Measurements from ENCODE around the gene DTNA. TPM values are rescaled to one million over a fixed set of nuclear protein-coding genes. Genes with fewer than 3 reads are reported as not detected.

The DTNA gene
- total RNA-seq, 1 experiment from 2014 or later: 9.6 TPM

GRCh38 chr18:34704823-34705222 lies 5.3 kb upstream of the DTNA start:
- no peaks in the 10 kb centered on the region for H3K79me2 ChIP-seq (ENCODE audit: insufficient read depth, low read length)
- RAD21 ChIA-PET (ENCODE audit: low non-redundant PET in 1 of 2, low total read pairs in 2 of 2, uncharacterized antibody in 2 of 2, unreplicated experiment in 2 of 2): no interaction called here
- no peaks in the 10 kb centered on the region for H4K20me1 ChIP-seq (ENCODE audit: insufficient read depth)
- no peak overlapping the region for H3K4me2 ChIP-seq (ENCODE audit: low read length)
- H3K4me1 ChIP-seq (ENCODE audit: control insufficient read depth in 1 of 2, insufficient read depth in 2 of 2, low read length in 2 of 2): peaks cover 16 to 19% of the 10 kb centered on the region in 2 experiments
- DNase-seq (ENCODE audit: low read depth, low spot score): no peak
- H2AFZ ChIP-seq (ENCODE audit: low read depth, low read length, poor library complexity, severe bottlenecking): no peak overlapping the region
- H3K27ac ChIP-seq (ENCODE audit: low read depth, low read length): no peak overlapping the region
- H3K9me3 ChIP-seq (ENCODE audit: control insufficient read depth in 1 of 2, insufficient read depth in 1 of 2, low read depth in 1 of 2, low read length in 2 of 2): no peaks in the 10 kb centered on the region
- H3K9me2 ChIP-seq (ENCODE audit: insufficient read depth): no peaks in the 10 kb centered on the region
- POLR2A ChIA-PET: no interaction called here
- CTCF ChIA-PET: no interaction called here
- H3K36me3 ChIP-seq (ENCODE audit: control insufficient read depth in 1 of 2, insufficient read depth in 2 of 2, low read length in 2 of 2): no peaks in the 10 kb centered on the region
- no peak for ATAC-seq
- H3K9ac ChIP-seq (ENCODE audit: low read length): no peak overlapping the region
- no peaks in the 10 kb centered on the region for H3K27me3 ChIP-seq (ENCODE audit: insufficient read depth, low read length)
- BruUV-seq (replicated peaks): no TSS peak
- intact Hi-C loops (cut with micrococcal nuclease): no loop called here
- TF ChIP-seq ZFX (IDR thresholded peaks at IDR 0.05): no peak
- no peak for TF ChIP-seq ELF1 (IDR thresholded peaks at IDR 0.05; ENCODE audit: borderline replicate concordance, low read depth)
- TF ChIP-seq SP1 (IDR thresholded peaks at IDR 0.05; ENCODE audit: low read depth): no peak
- no peak for TF ChIP-seq POLR2AphosphoS5 (IDR thresholded peaks at IDR 0.05; ENCODE audit: low read depth, low read length)
- no peak for TF ChIP-seq JUND (IDR thresholded peaks at IDR 0.05)
- TF ChIP-seq EGR1 (IDR thresholded peaks at IDR 0.05; ENCODE audit: low read depth): no peak
- TF ChIP-seq ZNF274 (IDR thresholded peaks at IDR 0.05; ENCODE audit: low read depth, low read length): no peak
- TF ChIP-seq SIN3A (IDR thresholded peaks at IDR 0.05; ENCODE audit: low read depth): no peak
- TF ChIP-seq, protein P1, sequence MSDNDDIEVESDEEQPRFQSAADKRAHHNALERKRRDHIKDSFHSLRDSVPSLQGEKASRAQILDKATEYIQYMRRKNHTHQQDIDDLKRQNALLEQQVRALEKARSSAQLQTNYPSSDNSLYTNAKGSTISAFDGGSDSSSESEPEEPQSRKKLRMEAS (IDR thresholded peaks at IDR 0.05): no peak
- TF ChIP-seq POLR2A (IDR thresholded peaks at IDR 0.05; ENCODE audit: borderline replicate concordance, extremely low read depth, insufficient read depth, insufficient read length): no peak
- TF ChIP-seq CEBPB (IDR thresholded peaks at IDR 0.05; ENCODE audit: low read depth): no peak
- no peak for TF ChIP-seq FOSL1 (IDR thresholded peaks at IDR 0.05; ENCODE audit: low read depth)
- TF ChIP-seq TCF7L2 (IDR thresholded peaks at IDR 0.05; ENCODE audit: borderline replicate concordance, extremely low read depth, insufficient read depth, insufficient read length): no peak
- TF ChIP-seq CBX3 (IDR thresholded peaks at IDR 0.05; ENCODE audit: low read depth): no peak
- TF ChIP-seq SRF (IDR thresholded peaks at IDR 0.05; ENCODE audit: low read depth): no peak
- TF ChIP-seq, protein P2, sequence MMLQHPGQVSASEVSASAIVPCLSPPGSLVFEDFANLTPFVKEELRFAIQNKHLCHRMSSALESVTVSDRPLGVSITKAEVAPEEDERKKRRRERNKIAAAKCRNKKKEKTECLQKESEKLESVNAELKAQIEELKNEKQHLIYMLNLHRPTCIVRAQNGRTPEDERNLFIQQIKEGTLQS (IDR thresholded peaks at IDR 0.05): no peak
- TF ChIP-seq EZH2 (IDR thresholded peaks at IDR 0.05): no peak
- no peak overlapping the region for H3K4me3 ChIP-seq (replicated peaks in 1 of 2; ENCODE audit: low read depth in 1 of 2, low read length in 2 of 2)

Measured in HCT116 (cell line).